ENCODE measurements around the gene SETD3.

SETD3 gene

GRCh38 chr14:99481745-99482099, 1.1 kb upstream of the SETD3 start:
- DNase-seq: no peak

DNA sequence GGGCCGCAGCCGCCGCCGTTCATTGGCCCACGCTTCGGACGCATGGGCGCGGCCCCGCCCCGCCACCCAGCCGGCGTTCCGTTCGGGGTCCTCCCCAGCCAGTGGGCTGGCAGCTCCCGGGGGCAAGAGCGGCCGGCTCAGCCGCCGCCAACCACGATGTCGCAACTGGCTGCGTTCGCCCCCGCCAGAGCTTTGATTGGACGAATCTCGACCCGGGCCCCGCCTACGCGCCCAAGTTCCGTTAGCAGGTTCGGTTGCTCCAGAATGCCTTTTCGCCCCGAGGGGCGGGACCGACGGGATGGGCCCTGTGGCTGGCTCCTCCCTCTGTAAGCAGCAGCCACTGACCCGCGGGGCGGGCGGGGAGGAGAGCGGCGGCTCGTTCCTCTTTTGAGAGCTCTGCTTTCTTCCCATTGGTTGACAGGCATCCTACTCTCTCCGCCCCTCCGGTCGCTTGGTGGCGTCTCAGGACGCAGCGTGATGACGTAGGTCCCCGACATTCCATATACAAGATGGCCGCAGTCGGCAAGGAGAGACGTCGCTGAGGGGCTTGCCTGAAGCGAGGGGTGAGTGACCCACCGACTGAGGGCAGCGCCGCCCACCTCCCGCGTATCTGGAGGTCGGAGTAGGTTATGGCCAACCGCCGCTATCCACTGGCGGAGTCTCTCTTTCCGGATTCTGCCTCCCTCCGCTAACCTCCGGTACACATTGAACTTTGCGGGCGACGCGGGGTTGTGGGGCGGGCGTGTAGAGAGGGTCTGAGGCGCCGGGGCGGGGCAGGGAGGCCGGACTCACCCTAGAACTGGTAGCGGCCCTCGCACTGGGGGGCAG, 472 bp upstream of the SETD3 start, which contains the start of gene CCNK:
Gene CCNK (plus strand): TSS at position 493 of the 828 bp plus-strand sequence. CDS start 11,269 bp downstream, outside the sequence.
- peak; percentile 95 for DNase-seq

DNA sequence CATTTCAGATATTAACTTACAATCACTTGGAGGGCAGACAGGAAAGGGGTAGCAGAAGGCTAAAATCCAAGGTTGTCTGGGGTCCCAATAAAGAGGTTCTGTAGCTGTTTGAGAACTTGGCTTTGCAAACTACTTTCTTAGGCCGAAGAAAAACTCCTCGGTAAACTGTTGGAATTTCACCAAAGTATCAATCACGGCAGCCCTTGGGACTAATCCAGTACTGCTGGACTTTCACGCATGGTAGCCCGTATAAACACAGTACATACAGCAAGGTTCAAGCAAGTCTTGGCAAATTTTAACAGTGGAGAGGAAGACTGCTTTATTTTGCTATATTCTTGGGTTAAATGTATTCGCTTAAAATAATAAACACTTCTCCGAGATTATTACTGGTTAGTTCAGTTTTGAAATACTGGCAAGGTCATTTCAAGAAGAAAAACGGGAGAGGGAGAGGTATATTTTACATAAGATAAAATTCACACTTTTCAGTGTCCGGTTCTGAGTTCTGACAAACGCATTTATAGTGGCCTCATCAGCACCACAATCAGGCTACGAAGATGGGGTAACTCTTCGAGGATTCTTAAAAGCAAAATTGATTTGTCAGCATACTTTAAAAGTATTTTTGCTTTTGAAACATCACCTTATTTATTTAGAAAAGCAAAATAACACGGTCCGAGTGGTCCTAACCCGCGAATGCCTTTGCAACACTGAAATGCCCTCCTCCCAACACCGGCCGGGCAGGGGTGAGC, 1.3 kb downstream of the SETD3 start:
- no peak for DNase-seq

DNA sequence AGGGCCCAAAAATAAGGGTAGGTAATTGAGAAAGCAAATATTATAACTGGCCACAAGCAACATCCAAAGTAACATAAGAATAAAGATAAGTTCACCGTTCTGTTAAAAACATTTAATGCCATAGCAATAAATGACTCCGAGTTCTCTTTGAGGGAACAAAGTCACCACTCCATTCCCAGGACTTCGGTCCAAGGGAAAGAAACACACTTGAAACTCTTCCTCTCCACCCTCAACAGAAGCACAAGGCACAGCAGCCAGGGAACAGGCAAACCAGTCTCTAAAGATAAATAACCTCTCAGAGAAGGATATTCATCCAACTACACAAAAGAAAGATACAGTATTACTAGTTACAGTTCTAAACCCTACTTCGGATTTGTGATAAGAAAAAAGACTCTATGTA, 2.5 kb downstream of the SETD3 start:
- no peak for DNase-seq

GRCh38 chr14:99476864-99477263, 3.8 kb downstream of the SETD3 start:
- DNase-seq: no peak

DNA sequence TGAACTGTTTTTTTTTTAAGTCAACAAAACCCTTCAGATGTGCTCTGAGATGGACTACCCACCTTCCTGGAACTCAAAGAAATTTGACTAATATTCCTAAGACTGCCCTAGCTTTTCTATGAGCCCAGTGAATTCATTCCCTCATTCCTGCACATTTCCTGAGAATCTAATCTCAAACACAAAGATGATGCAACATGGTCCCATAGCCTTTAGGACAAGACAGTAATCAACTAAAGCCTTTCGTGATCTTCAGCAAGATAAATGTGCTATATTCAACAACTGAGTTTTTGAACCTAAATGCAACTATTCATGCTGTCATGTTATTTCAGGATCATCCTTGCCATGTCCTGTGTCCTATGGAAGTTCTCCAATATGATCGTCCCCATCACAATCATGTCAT, 5.0 kb downstream of the SETD3 start:
- no peak for DNase-seq

GRCh38 chr14:99475179-99475578, 5.5 kb downstream of the SETD3 start:
- no peak for DNase-seq

- no peak for DNase-seq
Observed at GRCh38 chr14:99473458-99473857, 7.2 kb downstream of the SETD3 start.

DNA sequence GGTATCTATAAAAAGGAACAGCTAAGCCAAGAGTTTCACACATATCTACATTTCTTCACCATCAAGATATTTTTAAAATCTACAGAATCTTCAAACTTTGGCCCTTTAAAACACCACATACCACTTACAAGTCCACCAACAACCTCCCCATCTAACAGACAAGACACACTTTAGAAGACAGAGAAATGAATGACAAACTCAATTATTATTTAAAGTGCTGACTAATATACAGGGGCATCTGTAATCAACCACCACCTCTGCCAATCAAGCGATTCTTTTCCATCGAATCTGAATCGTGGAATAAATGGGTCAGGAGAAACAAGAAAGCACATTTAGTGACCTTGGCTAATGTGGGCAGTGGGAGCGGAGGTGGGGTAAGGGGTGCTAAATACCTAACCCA, 7.7 kb downstream of the SETD3 start:
- DNase-seq: no peak

DNA sequence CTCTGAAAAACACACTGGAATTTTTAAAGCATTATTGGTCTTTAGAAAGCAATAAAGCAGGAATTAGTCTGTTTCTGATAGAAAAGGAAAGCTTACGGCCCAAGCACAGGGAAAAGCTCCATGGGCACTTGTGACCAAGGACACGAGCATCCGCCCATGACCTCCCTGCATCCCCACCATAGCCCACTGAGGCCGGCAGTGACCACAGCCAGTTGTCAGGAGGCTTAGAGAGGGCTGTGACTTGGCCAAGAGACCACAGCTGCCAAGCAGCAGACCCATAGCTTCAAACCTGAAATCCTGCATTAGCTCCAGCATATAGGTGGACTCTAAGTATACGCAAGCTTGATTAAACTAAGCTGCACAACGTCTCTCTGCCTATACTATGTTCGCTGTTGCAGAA, 8.9 kb downstream of the SETD3 start:
- DNase-seq: no peak

DNA sequence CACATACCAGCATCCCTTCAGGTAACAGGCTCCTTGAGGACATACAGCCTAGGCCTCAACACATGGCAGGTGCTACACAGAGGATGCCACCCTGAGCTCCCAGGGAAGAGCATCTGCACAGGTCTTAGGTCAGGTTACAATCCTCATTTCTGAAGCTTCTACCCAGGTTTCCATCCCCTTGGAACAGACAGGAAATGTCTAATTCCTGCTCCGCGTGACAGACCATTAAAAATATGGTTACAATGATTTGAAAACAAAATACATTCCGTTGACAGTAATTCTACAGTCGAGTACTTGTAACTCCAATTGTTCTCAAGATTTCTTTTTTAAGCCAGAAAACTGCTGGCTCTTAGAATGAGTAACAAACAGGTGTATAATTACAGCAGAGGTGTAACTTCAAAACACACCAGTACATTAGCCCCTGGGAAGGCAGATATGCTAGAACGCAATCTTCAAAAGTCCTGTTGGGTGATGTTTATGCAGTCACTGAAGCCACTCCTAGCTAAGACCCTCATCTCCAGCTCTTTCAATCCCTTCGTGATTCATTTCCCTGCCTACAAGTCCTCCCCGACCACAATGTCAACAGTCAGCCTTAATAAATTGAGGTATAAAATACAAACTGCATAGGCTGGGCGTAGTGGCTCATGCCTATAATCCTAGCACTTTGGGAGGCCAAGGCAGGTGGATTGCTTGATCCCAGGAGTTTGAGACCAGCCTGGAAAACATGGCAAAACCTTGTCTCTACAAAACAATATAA, 11.6 kb downstream of the SETD3 start:
- no peak for DNase-seq

GRCh38 chr14:99468081-99468480, 12.6 kb downstream of the SETD3 start:
- no peak for DNase-seq

GRCh38 chr14:99467336-99468078, 13.2 kb downstream of the SETD3 start:
- no peak for DNase-seq

GRCh38 chr14:99466758-99467157, 13.9 kb downstream of the SETD3 start:
- DNase-seq: no peak

DNA sequence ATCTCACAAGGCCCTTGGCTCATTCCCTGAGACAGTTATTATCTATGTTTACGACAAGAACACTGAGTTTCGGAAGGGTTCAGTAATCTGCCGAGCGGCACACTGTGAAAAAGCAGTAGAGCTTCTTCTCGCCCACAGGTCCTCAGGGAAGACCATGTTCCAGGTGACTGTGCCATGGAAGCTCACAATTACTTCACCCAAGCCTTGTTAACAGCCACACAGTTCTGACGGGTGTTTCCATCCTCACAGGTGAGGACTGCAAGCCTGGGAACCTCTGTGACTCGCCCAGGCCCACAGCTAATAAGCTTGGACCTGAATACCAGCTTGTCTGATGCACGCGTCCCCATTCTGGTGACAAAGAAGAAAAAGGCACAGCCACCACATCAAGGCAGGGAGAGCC, 15.4 kb downstream of the SETD3 start:
- DNase-seq: no peak

- no peak for DNase-seq
Observed at GRCh38 chr14:99463974-99464373, 16.7 kb downstream of the SETD3 start.

DNA sequence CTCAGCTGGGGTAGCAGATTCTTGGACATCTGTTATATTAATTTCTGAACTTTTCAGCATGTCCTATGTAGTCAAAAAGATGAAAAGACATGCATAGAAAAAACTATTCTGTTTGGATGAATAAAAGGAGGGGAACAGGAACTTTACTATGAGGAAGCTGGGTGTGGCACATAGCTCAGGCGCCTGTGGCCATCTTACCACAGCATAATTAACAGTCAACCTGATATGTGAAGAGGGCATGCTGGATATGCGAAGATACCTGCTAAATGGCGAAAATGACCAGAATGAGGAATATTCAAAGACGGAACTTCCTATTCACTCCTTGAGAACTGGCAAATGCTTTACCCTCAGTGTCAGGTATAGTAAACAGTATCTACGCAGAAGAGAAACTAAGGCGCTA, 18.4 kb downstream of the SETD3 start:
- DNase-seq: no peak

DNA sequence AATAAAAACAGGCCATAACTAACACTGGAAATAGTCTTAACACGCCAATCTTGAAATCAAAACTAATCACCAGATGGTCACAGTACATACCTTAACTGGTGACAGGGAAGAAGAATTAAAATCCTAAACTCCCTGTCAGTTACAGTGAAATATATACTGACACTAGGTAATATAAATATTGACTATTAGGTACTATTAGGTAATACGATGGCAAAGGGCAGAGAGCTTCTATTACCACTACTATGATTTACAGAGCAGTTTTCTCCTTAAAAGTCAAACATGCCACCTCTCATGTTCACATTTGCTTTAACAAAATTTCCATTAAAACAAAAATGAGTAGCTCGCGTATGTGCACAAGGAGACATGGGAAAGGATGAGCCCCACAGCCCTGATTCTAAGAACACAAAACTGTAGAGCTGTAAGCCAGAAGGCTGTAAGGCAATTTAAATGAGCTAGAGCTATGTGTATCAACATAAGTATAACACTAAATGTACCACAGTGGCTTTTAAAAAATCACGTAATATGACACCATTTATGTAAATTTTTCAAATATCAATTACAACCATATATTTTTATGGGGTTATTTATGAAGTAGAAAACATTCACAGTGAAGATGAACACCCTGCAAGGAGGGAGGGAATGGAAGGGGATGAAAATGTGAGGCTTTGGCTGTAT, 19.1 kb downstream of the SETD3 start:
- DNase-seq: no peak

DNA sequence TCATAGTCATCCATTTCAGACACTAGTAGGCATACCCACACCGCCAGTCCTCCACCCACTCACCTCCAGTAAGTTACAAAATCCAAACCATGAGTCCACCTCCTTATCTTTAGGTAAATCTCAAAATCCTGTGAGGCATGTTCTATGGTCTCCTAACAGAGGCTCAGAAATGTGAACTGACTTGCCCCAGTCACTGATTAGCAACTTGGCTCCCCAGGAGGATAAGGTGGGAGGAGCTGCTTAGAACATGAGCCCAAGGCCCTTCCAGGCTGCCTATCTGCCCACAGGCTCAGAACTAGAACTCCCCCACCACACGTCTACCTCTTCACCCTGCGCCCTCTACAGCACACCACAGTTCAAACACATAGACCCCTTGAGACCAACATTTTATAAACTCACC, 19.9 kb downstream of the SETD3 start:
- no peak for DNase-seq

DNA sequence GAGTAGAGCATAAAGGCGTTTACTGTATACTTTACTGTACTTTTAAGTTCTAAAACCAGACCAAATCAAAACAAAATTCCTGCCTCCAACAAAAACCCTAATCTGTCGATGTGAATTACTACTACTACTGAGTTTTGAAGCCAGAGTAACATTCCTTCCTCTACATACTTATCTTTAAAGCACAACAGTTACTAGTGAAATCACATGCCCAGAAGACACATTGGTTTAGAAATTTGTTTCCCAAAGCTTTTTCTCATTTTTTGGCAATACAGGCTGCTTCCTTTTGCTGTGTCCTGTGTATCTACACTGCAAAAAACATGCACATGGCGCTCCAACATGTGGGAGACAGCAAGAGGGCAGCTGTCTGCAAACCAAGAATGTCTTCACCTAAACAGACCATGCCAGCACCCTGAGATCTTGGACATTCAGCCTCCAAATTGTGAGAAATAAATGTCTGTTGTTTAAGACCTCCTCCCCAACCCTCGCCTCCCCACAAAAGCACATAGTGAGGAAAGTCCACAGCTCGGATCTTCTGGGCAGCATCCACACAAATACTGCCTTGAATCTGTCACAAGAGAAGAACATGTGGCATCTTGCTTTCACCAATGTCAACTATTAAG, 21.1 kb downstream of the SETD3 start:
- no peak for DNase-seq

DNA sequence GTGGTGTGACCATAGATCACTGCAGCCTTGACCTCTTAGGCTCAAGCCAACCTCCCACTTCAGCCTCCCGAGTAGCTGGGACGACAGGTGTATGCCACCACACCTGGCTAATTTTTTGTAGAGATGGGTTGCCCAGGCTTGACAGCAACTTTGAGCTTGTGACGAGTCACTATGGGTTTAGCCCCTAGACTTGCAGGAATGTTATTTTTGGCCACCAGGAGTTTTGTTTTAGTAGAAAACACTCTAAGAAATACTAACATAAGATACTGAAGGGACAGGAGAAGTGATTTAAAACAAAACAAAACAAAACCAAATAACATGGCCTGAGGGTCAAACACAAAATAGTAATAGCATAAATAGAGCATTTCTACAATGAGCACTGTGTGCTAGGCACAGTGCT, 26.4 kb downstream of the SETD3 start:
- no peak for DNase-seq

- DNase-seq: no peak
Observed at GRCh38 chr14:99452968-99453367, 27.7 kb downstream of the SETD3 start.
